Measurements from ENCODE around the gene EGFL7. TPM values are rescaled to one million over a fixed set of nuclear protein-coding genes. Genes with fewer than 3 reads are reported as not detected.

EGFL7 gene
- total and polyA plus RNA-seq, 10 of the 15 experiments (the other 5 are each of a cell fraction or from before 2014, with no cell fraction given): 0.06 to 0.46 (median 0.19) TPM; not detected in 5

- ChIA-PET POLR2A (interaction anchor here (0.7 kb wide), 1 partner anchor 73 kb away, joined by 3 read pairs; no protein-coding TSS in a partner anchor), CTCF (interaction anchor here (1.1 kb wide), 1 partner anchor 26 kb away, joined by 3 read pairs; no protein-coding TSS in a partner anchor), SMC1A (ENCODE audit: uncharacterized antibody, unreplicated experiment) (no interaction called here), RAD21 (ENCODE audit: unreplicated experiment) (no interaction called here)
- Histone ChIP-seq H3K79me2 (ENCODE audit: control insufficient read depth, insufficient read depth, low read length) (no peaks in the 10 kb centered on the region), H3K36me3 (ENCODE audit: control insufficient read depth in 2 of 2, insufficient read depth in 2 of 2, low read length in 1 of 2) (no peaks in the 10 kb centered on the region), H3K27me3 (replicated peaks in 1 of 2; ENCODE audit: control insufficient read depth in 2 of 2, insufficient read depth in 2 of 2, low read length in 1 of 2) (peaks cover 1 to 8% of the 10 kb centered on the region in 2 experiments; a peak in 3 of 4 replicates), H3K4me3 (no peak overlapping the region), H4K20me1 (ENCODE audit: control insufficient read depth, insufficient read depth) (no peaks in the 10 kb centered on the region), H2AFZ (ENCODE audit: control insufficient read depth, low read depth, low read length) (no peak overlapping the region), H3K9me3 (replicated peaks; ENCODE audit: control insufficient read depth, insufficient read depth, low read length) (no peaks in the 10 kb centered on the region), H3K9ac (ENCODE audit: control insufficient read depth, insufficient read depth, low read length) (no peak overlapping the region), H3K4me1 (ENCODE audit: control insufficient read depth, insufficient read depth, low read length) (no peaks in the 10 kb centered on the region), H3K4me2 (ENCODE audit: control insufficient read depth, insufficient read depth) (no peak overlapping the region), H3K27ac (ENCODE audit: control insufficient read depth, insufficient read depth) (no peak overlapping the region)
- FAIRE-seq (no peak), DNase-seq (ENCODE audit: low read depth, low spot score) (no peak), ATAC-seq (no peak)
- WGBS (ENCODE audit: insufficient coverage, insufficient replicate concordance, low lambda C conversion rate, missing lambda C conversion rate): 91% methylated on average over 11 of the region's 11 CpGs
- intact Hi-C loops (cut with micrococcal nuclease; ENCODE audit: unreplicated experiment) (no loop called here), in situ Hi-C loops (cut with MboI) (no loop called here)
- BruUV-seq (replicated peaks): no TSS peak
- no peak for TF ChIP-seq ZBTB4 (CRISPR knock-in tag; IDR thresholded peaks at IDR 0.05)
- TF ChIP-seq POLR2AphosphoS5 (IDR thresholded peaks at IDR 0.05; ENCODE audit: low read length): no peak
- no peak for TF ChIP-seq MLLT1 (IDR thresholded peaks at IDR 0.05)
- no peak for TF ChIP-seq KLF5 (IDR thresholded peaks at IDR 0.05; ENCODE audit: partially characterized antibody)
- TF ChIP-seq NRF1 (conservative IDR thresholded peaks at IDR 0.05; ENCODE audit: low read depth, low read length): no peak
- TF ChIP-seq BACH1 (IDR thresholded peaks at IDR 0.05; ENCODE audit: borderline replicate concordance): no peak
- no peak for TF ChIP-seq RAD51 (IDR thresholded peaks at IDR 0.05)
- TF ChIP-seq SMARCA5 (IDR thresholded peaks at IDR 0.05): no peak
- TF ChIP-seq CUX1 (IDR thresholded peaks at IDR 0.05; ENCODE audit: insufficient replicate concordance, low read depth, low read length): no peak
- no peak for TF ChIP-seq E4F1 (IDR thresholded peaks at IDR 0.05; ENCODE audit: borderline replicate concordance, partially characterized antibody)
- no peak for TF ChIP-seq STAT1 (conservative IDR thresholded peaks at IDR 0.05)
- no peak for TF ChIP-seq TCF12 (IDR thresholded peaks at IDR 0.05; ENCODE audit: low read depth, low read length)
- TF ChIP-seq JUNB (IDR thresholded peaks at IDR 0.05): no peak
Observed at GRCh38 chr9:136651860-136652259, 10.9 kb upstream of the EGFL7 start.

Measured in GM12878 (cell line).